Measurements from ENCODE around the gene F11R.

GRCh38 chr1:161012420-161012819 lies 8.5 kb downstream of the F11R start:
- no peak for TF ChIP-seq POLR2A (IDR thresholded peaks at IDR 0.05; ENCODE audit: low read depth, low read length)
- TF ChIP-seq POLR2AphosphoS5 (IDR thresholded peaks at IDR 0.05; ENCODE audit: low read depth, low read length) = no peak
- TF ChIP-seq TAF1 (IDR thresholded peaks at IDR 0.05; ENCODE audit: borderline replicate concordance, low read depth, low read length) = no peak

Measured in GM12892 (cell line).